HepG2 (cell line): ENCODE data around the gene RIPOR3.

Source experiments
- AHR ChIP-seq: IDR thresholded peaks from 2 replicates; pipeline ENCODE4 v1.6.1; 2018; ENCODE audit warnings: missing genetic modification reagents, missing compliant biosample characterization
- ELF1 ChIP-seq: sonication (generic); formaldehyde crosslinking; IDR thresholded peaks from 2 replicates; pipeline ENCODE4 v1.4.0; 2020; ENCODE audit warnings: missing genetic modification reagents
- GATAD1 ChIP-seq: IDR thresholded peaks from 2 replicates; pipeline ENCODE4 v1.6.1; 2016; ENCODE audit warnings: missing genetic modification reagents, missing compliant biosample characterization
- ZNF33B ChIP-seq: sonication (generic); formaldehyde crosslinking; IDR thresholded peaks from 2 replicates; pipeline ENCODE4 v1.5.1; 2020; ENCODE audit warnings: mild to moderate bottlenecking, missing genetic modification reagents
- TF ChIP-seq, protein P1 (sequence below): sonication (generic); formaldehyde crosslinking; IDR thresholded peaks from 2 replicates; pipeline ENCODE4 v1.5.0; 2020; ENCODE audit warnings: mild to moderate bottlenecking, missing genetic modification reagents, moderate library complexity
- TF ChIP-seq, protein P2 (sequence below): sonication (generic); formaldehyde crosslinking; IDR thresholded peaks from 2 replicates; pipeline ENCODE4 v1.4.0; 2020; ENCODE audit warnings: missing genetic modification reagents
- TF ChIP-seq, protein P3 (sequence below): sonication (generic); formaldehyde crosslinking; IDR thresholded peaks from 2 replicates; pipeline ENCODE4 v1.8.0; 2022; ENCODE audit warnings: missing genetic modification reagents, mild to moderate bottlenecking, inconsistent platforms, borderline replicate concordance

DNA sequence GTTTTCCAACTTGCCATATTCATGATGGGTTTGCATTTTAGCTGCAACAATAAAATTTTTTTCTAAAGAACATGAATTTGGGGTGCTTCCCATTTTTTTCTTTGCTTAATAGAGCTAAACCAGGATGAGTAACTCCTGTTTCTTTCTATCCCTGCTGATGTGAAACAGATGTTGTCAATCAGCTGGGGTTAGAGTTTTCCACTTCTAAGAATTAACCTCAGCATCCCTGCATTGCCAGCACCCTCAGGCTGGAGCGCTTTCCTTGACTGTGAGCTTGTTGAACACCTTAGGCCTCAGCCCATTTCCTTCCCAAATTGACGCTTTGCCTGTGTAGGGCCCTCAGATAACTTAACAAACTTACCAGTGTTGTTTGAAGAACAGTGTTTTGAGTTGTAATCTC, 106.7 kb downstream of the RIPOR3 start:
- TF ChIP-seq, protein P1, sequence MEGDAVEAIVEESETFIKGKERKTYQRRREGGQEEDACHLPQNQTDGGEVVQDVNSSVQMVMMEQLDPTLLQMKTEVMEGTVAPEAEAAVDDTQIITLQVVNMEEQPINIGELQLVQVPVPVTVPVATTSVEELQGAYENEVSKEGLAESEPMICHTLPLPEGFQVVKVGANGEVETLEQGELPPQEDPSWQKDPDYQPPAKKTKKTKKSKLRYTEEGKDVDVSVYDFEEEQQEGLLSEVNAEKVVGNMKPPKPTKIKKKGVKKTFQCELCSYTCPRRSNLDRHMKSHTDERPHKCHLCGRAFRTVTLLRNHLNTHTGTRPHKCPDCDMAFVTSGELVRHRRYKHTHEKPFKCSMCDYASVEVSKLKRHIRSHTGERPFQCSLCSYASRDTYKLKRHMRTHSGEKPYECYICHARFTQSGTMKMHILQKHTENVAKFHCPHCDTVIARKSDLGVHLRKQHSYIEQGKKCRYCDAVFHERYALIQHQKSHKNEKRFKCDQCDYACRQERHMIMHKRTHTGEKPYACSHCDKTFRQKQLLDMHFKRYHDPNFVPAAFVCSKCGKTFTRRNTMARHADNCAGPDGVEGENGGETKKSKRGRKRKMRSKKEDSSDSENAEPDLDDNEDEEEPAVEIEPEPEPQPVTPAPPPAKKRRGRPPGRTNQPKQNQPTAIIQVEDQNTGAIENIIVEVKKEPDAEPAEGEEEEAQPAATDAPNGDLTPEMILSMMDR (CRISPR knock-in tag) = no peak
- TF ChIP-seq AHR (CRISPR knock-in tag) (no peak), ELF1 (CRISPR knock-in tag) (no peak), GATAD1 (CRISPR knock-in tag) (no peak), ZNF33B (no peak)
- TF ChIP-seq, protein P2, sequence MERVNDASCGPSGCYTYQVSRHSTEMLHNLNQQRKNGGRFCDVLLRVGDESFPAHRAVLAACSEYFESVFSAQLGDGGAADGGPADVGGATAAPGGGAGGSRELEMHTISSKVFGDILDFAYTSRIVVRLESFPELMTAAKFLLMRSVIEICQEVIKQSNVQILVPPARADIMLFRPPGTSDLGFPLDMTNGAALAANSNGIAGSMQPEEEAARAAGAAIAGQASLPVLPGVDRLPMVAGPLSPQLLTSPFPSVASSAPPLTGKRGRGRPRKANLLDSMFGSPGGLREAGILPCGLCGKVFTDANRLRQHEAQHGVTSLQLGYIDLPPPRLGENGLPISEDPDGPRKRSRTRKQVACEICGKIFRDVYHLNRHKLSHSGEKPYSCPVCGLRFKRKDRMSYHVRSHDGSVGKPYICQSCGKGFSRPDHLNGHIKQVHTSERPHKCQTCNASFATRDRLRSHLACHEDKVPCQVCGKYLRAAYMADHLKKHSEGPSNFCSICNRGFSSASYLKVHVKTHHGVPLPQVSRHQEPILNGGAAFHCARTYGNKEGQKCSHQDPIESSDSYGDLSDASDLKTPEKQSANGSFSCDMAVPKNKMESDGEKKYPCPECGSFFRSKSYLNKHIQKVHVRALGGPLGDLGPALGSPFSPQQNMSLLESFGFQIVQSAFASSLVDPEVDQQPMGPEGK = no peak
- TF ChIP-seq, protein P3, sequence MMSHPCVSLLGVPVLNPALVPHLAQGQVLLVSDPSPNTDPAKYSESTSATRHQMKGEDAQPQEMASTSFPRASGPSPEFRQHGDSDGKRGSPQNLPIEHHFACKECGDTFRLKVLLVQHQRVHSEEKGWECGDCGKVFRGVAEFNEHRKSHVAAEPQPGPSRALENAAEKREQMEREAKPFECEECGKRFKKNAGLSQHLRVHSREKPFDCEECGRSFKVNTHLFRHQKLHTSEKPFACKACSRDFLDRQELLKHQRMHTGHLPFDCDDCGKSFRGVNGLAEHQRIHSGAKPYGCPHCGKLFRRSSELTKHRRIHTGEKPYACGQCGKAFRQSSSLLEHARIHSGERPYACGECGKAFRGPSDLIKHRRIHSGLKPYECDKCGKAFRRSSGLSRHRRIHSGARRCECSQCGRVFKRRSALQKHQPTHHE (CRISPR knock-in tag) = no peak
